A549 treated with Mapracorat at 1 μM for 4 hours (cell line): ENCODE results near the gene KCNN1. TPM values are rescaled to one million over a fixed set of nuclear protein-coding genes. Genes with fewer than 3 reads are reported as not detected.

Experiments
- total RNA-seq: library from RNA; stranded (reverse); fragments of 200-300 nt; extraction: Qiagen RNA extraction; gene quantifications from 5 replicates; pipeline ENCODE4 v1.2.3, GENCODE V29; 2022

Gene KCNN1
- 0.22 to 0.53 TPM (median 0.49 TPM) in 5 replicates for total RNA-seq

GRCh38 chr19:17966550-17967256, at the start of gene KCNN1:
KCNN1 (plus strand) TSS chr19:17967107; CDS start chr19:17973889, 6,782 bp downstream.

GRCh38 chr19:17932485-17933338, 34.2 kb upstream of the KCNN1 start, which contains the start of gene CCDC124:
CCDC124 (plus strand) TSS chr19:17933015; CDS start chr19:17936421, 3,406 bp downstream.

DNA sequence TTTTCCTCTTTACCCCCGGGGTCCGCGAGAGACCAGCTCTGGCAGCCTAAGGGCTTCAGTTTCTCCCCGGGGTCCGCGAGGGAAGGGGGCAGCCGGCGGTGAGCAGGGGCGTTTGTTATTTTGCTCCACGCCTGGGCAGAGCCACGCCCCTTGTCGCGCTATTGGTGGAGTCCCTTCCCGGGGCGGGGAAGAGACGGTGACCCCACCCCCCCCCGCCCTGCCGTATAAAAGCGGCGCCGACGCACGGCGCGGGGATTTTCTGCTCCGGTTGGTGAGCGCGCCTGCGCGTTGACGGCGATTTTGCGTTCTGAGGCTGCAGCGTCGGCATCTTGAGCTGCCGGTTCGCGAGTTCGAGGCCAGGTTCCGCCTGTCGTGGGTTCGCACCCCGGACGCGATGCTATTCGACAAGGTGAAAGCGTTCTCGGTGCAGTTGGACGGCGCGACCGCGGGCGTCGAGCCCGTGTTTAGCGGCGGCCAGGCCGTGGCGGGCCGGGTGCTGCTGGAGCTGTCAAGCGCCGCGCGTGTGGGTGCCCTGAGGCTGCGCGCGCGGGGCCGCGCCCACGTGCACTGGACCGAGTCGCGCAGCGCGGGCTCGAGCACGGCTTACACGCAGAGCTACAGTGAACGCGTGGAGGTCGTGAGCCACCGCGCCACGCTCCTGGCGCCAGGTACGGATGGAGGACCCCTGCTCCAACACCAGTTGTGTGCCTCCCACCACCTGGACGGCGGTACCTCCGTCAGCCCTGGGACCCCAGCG, 41.2 kb downstream of the KCNN1 start, which contains the start of gene ARRDC2:
ARRDC2 (plus strand) TSS at position 254 of the 757 bp plus-strand sequence; CDS start at position 395, 141 bp downstream.

Other genes with a start within 250 kb of the KCNN1 start
- gene MAP1S, start 247.6 kb upstream of the KCNN1 start, total RNA-seq, result 21.2 to 37.0 TPM (median 31.1 TPM) in 5 replicates
- 17.7 to 21.9 TPM (median 17.9 TPM) in 5 replicates for gene FCHO1, start 215.6 kb upstream of the KCNN1 start, total RNA-seq
- gene B3GNT3, start 172.0 kb upstream of the KCNN1 start, total RNA-seq, result 3.6 to 4.9 TPM (median 4.3 TPM) in 5 replicates
- gene INSL3, start 145.6 kb upstream of the KCNN1 start, total RNA-seq, result 0.33 to 0.85 TPM (median 0.60 TPM) in 5 replicates
- 0.18 to 0.41 TPM (median 0.29 TPM) in 5 replicates for gene JAK3, start 119.1 kb upstream of the KCNN1 start, total RNA-seq
- 1,833 to 2,279 TPM (median 2,212 TPM) in 5 replicates for gene RPL18A, start 107.2 kb upstream of the KCNN1 start, total RNA-seq
- gene SLC5A5, start 95.2 kb upstream of the KCNN1 start, total RNA-seq, result 0.12 to 0.20 TPM (median 0.15 TPM) in 5 replicates
- gene CCDC124, start 34.1 kb upstream of the KCNN1 start, total RNA-seq, result 97.0 to 117 TPM (median 111 TPM) in 5 replicates
- 38.1 to 52.5 TPM (median 48.2 TPM) in 5 replicates for gene ARRDC2, start 41.1 kb downstream of the KCNN1 start, total RNA-seq
- not detected in 5 replicates for gene IL12RB1, start 119.8 kb downstream of the KCNN1 start, total RNA-seq
- gene MAST3, start 130.7 kb downstream of the KCNN1 start, total RNA-seq, result 1.5 to 2.4 TPM (median 2.1 TPM) in 5 replicates
- gene PIK3R2, start 186.1 kb downstream of the KCNN1 start, total RNA-seq, result 2.7 to 11.5 TPM (median 9.3 TPM) in 5 replicates
- gene IFI30, start 206.7 kb downstream of the KCNN1 start, total RNA-seq, result 10.8 to 19.8 TPM (median 14.4 TPM) in 5 replicates
- gene MPV17L2, start 226.1 kb downstream of the KCNN1 start, total RNA-seq, result 8.3 to 12.8 TPM (median 11.2 TPM) in 5 replicates
- 0.41 to 1.1 TPM (median 0.77 TPM) in 5 replicates for gene RAB3A, start 236.9 kb downstream of the KCNN1 start, total RNA-seq